A673 (cell line): ENCODE results near the gene CBX8. TPM values are rescaled to one million over a fixed set of nuclear protein-coding genes. Genes with fewer than 3 reads are reported as not detected.
A peak's percentile ranks its signal among the peaks of the same experiment; 100 is the strongest.

Experiments
- BruUV-seq: library from RNA; stranded (reverse); fragments of 400-500 nt; replicated peaks from 2 replicates; lab custom pipeline; 2021; lab: Mats Ljungman, UMichigan
- CTCF ChIA-PET: fragments of 300-600 bp; sonication (Branson Sonifier 250); formaldehyde crosslinking; loops from one replicate; lab custom pipeline; 2022; ENCODE audit warnings: antibody characterized with exemption; lab: Charles Lee
- POLR2A ChIA-PET: fragments of 300-600 bp; sonication (Branson Sonifier 250); formaldehyde crosslinking; loops from one replicate; lab custom pipeline; 2022; ENCODE audit warnings: antibody characterized with exemption; ENCODE audit not compliant: low non-redundant PET; lab: Charles Lee
- DNase-seq: peaks from one replicate; pipeline ENCODE4 v3.0.0-alpha.2; 2015; ENCODE audit warnings: low spot score
- H3K27ac ChIP-seq: fragments of 200-600 bp; sonication (generic); 2 replicates; pipeline ENCODE4 v1.5.1; 2016; ENCODE audit warnings: mixed run types, low read depth, mild to moderate bottlenecking, mixed read lengths, antibody characterized with exemption, low read length; ENCODE audit not compliant: poor library complexity, severe bottlenecking
- H3K27me3 ChIP-seq: fragments of 200-600 bp; sonication (generic); replicated peaks from 2 replicates; pipeline ENCODE4 v1.6.1; 2017; ENCODE audit warnings: mixed run types, low read depth, mild to moderate bottlenecking, mixed read lengths, antibody characterized with exemption, low read length; ENCODE audit not compliant: insufficient read depth, poor library complexity
- H3K36me3 ChIP-seq: fragments of 200-600 bp; sonication (generic); 2 replicates; pipeline ENCODE4 v1.6.1; 2016; ENCODE audit warnings: mixed run types, mild to moderate bottlenecking, mixed read lengths, antibody characterized with exemption, low read length; ENCODE audit not compliant: insufficient read depth, poor library complexity, severe bottlenecking
- H3K4me1 ChIP-seq: fragments of 200-600 bp; sonication (generic); 2 replicates; pipeline ENCODE4 v1.6.1; 2017; ENCODE audit warnings: mixed run types, mild to moderate bottlenecking, mixed read lengths, antibody characterized with exemption, low read length; ENCODE audit not compliant: insufficient read depth, poor library complexity, severe bottlenecking
- H3K4me3 ChIP-seq: fragments of 200-600 bp; sonication (generic); 2 replicates; pipeline ENCODE4 v1.5.1; 2016; ENCODE audit warnings: low read depth, mixed run types, mild to moderate bottlenecking, mixed read lengths, low read length; ENCODE audit not compliant: poor library complexity, severe bottlenecking
- H3K9me3 ChIP-seq: fragments of 200-600 bp; sonication (generic); 2 replicates; pipeline ENCODE4 v1.6.1; 2016; ENCODE audit warnings: mixed run types, low read depth, mild to moderate bottlenecking, mixed read lengths, antibody characterized with exemption, low read length; ENCODE audit not compliant: poor library complexity, severe bottlenecking
- EZH2 ChIP-seq: fragments of 200-600 bp; sonication (generic); IDR thresholded peaks from 2 replicates; pipeline ENCODE4 v1.6.1; 2017; ENCODE audit warnings: borderline replicate concordance, low read depth, mild to moderate bottlenecking, mixed read lengths, antibody characterized with exemption, low read length; ENCODE audit not compliant: poor library complexity, severe bottlenecking
- intact Hi-C: fragments of 100-400 bp; cut with micrococcal nuclease; formaldehyde crosslinking; loops from one replicate; pipeline ENCODE4 v1.10.0; 2022; ENCODE audit not compliant: unreplicated experiment
- total RNA-seq: library from RNA; stranded (reverse); gene quantifications from 2 replicates; pipeline ENCODE4 v1.2.3, GENCODE V29; 2021
- TF ChIP-seq, protein P1 (sequence below): fragments of 300-800, 200-600 bp; sonication (generic); conservative IDR thresholded peaks from 2 replicates; pipeline ENCODE4 v1.5.1; 2017; ENCODE audit warnings: low read depth, mild to moderate bottlenecking, antibody characterized with exemption, low read length, moderate library complexity, mixed read lengths

CBX8 gene
- total RNA-seq, 1 experiment from 2014 or later = 27.0 TPM

DNA sequence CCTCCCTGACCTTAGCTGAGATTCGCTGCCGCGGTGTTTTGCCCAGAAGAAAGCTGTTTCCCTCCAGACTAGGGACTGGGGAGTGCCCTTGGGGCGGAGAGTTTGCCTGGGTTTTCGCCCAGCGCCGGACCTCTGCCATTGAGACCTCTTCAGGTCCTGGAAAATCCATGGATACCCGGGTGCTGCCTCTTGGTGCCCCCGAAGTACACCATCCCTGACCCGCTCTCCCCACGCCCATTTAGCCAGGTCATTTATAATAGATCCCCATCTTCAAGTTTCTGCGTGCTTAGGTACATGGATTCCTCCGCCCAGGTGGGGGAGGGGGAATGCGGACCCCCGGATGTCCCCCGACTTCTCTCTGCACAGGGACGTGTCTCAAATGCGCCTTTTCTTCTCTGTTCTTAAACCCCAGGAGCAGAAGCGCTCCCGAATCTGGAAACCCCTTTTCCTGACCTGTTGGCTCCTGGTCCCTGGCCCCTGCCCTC is 15.0 kb upstream of the CBX8 start:
- TF ChIP-seq, protein P1, sequence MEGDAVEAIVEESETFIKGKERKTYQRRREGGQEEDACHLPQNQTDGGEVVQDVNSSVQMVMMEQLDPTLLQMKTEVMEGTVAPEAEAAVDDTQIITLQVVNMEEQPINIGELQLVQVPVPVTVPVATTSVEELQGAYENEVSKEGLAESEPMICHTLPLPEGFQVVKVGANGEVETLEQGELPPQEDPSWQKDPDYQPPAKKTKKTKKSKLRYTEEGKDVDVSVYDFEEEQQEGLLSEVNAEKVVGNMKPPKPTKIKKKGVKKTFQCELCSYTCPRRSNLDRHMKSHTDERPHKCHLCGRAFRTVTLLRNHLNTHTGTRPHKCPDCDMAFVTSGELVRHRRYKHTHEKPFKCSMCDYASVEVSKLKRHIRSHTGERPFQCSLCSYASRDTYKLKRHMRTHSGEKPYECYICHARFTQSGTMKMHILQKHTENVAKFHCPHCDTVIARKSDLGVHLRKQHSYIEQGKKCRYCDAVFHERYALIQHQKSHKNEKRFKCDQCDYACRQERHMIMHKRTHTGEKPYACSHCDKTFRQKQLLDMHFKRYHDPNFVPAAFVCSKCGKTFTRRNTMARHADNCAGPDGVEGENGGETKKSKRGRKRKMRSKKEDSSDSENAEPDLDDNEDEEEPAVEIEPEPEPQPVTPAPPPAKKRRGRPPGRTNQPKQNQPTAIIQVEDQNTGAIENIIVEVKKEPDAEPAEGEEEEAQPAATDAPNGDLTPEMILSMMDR = no peak
- no peak for TF ChIP-seq EZH2
- POLR2A ChIA-PET = interaction anchor here (1.5 kb wide), 1 partner anchor 23 kb away, joined by 6 read pairs; no protein-coding TSS in a partner anchor
- BruUV-seq = no TSS peak
- no peak for DNase-seq
- Histone ChIP-seq H3K27ac (peak overlapping the region; percentile 85), H3K36me3 (no peaks in the 10 kb centered on the region), H3K4me1 (peaks cover 23% of the 10 kb centered on the region), H3K27me3 (no peaks in the 10 kb centered on the region), H3K9me3 (no peaks in the 10 kb centered on the region), H3K4me3 (peak overlapping the region; percentile 46)
- CTCF ChIA-PET = interaction anchor here (0.6 to 2.0 kb wide), 5 partner anchors 15 to 159 kb away, joined by 3 to 5 read pairs (median 3); partner anchors contain the start of gene CBX8
- intact Hi-C loops = loop anchor here (2.0 kb wide), 1 partner anchor 15 kb away; no protein-coding TSS in a partner anchor

DNA sequence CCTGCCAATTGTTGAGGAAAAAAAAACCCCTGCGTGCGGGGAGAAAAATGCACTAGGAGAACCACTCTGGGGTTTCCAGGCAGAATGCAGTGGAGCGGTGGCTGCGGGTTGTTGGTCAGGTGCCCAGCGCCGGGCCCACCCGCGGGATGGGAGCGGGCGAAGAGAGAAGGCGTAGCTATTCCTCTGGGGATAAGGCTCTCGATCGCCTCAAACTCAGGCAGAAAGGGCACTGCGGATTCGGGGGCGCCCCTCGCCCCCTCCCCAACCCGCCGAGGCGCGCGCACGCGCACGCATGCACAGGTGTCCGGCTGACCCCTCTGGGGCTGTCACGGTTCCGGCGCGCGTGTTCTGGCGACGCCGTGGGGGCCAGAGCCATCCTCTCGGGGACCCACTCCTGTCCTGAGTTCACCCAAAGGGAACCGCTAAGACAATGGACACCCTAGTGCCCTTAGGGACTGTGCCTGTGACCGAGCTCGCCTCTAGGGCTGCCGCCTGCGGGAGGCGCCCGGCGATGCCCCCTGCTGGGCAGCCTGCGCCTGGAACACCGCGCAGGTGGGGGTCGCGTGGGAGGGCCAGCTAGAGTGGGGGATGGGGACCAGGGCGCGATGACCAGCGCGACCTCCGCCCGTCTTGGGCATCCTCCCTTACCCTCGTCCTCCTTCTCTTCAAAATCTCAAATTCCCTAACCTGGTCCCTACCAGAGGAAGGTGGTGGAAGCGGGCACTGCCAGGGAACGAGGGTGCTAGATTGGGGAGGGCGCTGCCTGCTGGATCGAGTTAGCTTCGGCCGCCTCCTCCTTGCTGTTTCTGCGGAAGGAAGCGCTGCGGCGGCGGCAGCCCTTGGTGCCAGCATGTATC is 14.4 kb upstream of the CBX8 start:
- TF ChIP-seq EZH2 = no peak
- TF ChIP-seq, protein P1 = peak; percentile 66
- intact Hi-C loops = loop anchor here (2.0 kb wide), 1 partner anchor 16 kb away; no protein-coding TSS in a partner anchor
- Histone ChIP-seq H3K27ac (peak overlapping the region; percentile 85), H3K4me3 (peak overlapping the region; percentile 46), H3K27me3 (no peaks in the 10 kb centered on the region), H3K4me1 (peaks cover 23% of the 10 kb centered on the region), H3K36me3 (no peaks in the 10 kb centered on the region), H3K9me3 (no peaks in the 10 kb centered on the region)
- peak; percentile 83 for DNase-seq
- no TSS peak for BruUV-seq
- ChIA-PET CTCF (interaction anchor here (0.5 to 2.0 kb wide), 7 partner anchors 11 to 159 kb away, joined by 3 to 5 read pairs (median 3); partner anchors contain the start of gene CBX8), POLR2A (interaction anchor here (0.6 to 1.5 kb wide), 3 partner anchors 18 to 24 kb away, joined by 4 to 9 read pairs (median 6); no protein-coding TSS in a partner anchor)

DNA sequence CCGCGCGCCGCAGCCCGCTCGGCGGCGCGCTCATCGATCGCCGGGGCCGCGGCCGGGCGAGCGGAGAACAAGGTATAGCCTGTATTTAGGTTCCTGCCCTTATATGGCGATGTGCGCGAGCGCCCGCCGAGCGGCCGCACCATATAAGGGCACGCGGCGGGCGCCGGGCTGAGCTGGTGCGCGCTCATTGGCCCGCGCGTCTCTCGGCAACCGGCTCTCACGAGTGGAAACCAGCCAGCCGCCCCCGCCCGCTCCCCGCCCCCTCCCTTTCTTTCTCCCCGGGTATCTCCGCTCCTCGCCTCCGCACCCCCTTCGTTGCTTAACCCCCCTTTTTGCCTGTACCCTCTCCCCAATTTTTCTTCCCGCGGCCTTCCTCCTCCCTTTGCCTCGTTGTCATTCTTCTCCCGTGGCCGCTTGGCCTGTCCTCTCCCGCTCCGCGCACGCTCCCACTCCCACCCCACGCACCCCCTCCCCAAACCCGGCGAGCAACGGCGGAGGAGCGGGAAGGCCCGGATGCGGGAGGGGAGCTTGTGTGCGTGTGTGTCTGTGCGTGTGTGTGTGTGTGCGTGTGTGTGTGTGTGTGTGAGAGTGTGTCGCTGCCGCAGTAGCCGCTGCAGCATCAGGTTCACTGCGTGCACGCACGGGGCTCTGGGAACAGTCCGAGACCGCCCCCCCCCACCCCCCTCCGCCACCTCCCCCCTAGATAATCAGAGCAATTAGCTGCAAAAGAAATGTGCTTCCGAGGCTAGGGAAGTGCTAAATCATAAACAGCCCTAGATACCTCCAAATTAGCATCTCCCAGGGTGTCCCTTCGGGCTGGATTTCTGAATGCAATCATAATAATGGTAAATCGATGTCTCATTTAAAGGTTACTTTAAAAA is 13.5 kb upstream of the CBX8 start:
- Histone ChIP-seq H3K27me3 (no peaks in the 10 kb centered on the region), H3K27ac (peak overlapping the region; percentile 96), H3K9me3 (no peaks in the 10 kb centered on the region), H3K36me3 (no peaks in the 10 kb centered on the region), H3K4me1 (peaks cover 28% of the 10 kb centered on the region), H3K4me3 (peak overlapping the region; percentile 49)
- ChIA-PET POLR2A (interaction anchor here (0.6 to 1.5 kb wide), 3 partner anchors 17 to 25 kb away, joined by 4 to 9 read pairs (median 6); no protein-coding TSS in a partner anchor), CTCF (interaction anchor here (0.5 to 2.0 kb wide), 7 partner anchors 10 to 65 kb away, joined by 3 to 5 read pairs (median 3); partner anchors contain the start of gene CBX8)
- DNase-seq = peak; percentile 95
- no TSS peak for BruUV-seq
- intact Hi-C loops = loop anchor here (2.0 kb wide), 1 partner anchor 16 kb away; no protein-coding TSS in a partner anchor
- TF ChIP-seq, protein P1 = no peak
- no peak for TF ChIP-seq EZH2
